Lung (tissue), 12 donors: ENCODE results near the gene METTL8. TPM values are rescaled to one million over a fixed set of nuclear protein-coding genes. Genes with fewer than 3 reads are reported as not detected.

Experiments
- ATAC-seq: fragments of 200-7000 bp; cut with Tn5 transposase; one replicate; pipeline ENCODE4 v1.9.1; 2020; ENCODE audit warnings: moderate number of reproducible peaks; ENCODE audit not compliant: insufficient read depth, low FRiP score
- DNase-seq, 3 donors: peaks; one replicate each; pipeline ENCODE4 v3.0.0-alpha.2; 2013 to 2017
- H3K27ac ChIP-seq, 2 donors: one replicate each; pipeline ENCODE4 v1.5.1; 2013; ENCODE audit warnings: mild to moderate bottlenecking in 2 of 2, moderate library complexity in 2 of 2, control low read depth in 1 of 2, inconsistent platforms in 1 of 2, low read depth in 1 of 2, low read length in 1 of 2
- H3K27me3 ChIP-seq, 3 donors: one replicate each; pipeline ENCODE4 v1.5.1; 2013; ENCODE audit warnings: low read length in 2 of 3; ENCODE audit not compliant: control insufficient read depth in 3 of 3, insufficient read depth in 3 of 3
- H3K36me3 ChIP-seq, 4 donors: one replicate each; pipeline ENCODE4 v1.5.1; 2013; ENCODE audit warnings: low read length in 4 of 4, mild to moderate bottlenecking in 1 of 4, moderate library complexity in 1 of 4; ENCODE audit not compliant: control insufficient read depth in 4 of 4, insufficient read depth in 4 of 4
- H3K4me1 ChIP-seq, 5 donors: one replicate each; pipeline ENCODE4 v1.5.1; 2013; ENCODE audit warnings: low read length in 5 of 5, mild to moderate bottlenecking in 2 of 5, moderate library complexity in 1 of 5; ENCODE audit not compliant: control insufficient read depth in 5 of 5, insufficient read depth in 5 of 5
- H3K4me3 ChIP-seq: one replicate; pipeline ENCODE4 v1.5.1; 2013; ENCODE audit warnings: mild to moderate bottlenecking, control low read depth, moderate library complexity
- H3K9ac ChIP-seq, 2 donors: one replicate each; pipeline ENCODE4 v1.5.1; 2013; ENCODE audit warnings: low read length in 2 of 2, control low read depth in 1 of 2; ENCODE audit not compliant: insufficient read depth in 1 of 2
- H3K9me3 ChIP-seq, 4 donors: one replicate each; pipeline ENCODE4 v1.5.1; 2013; ENCODE audit warnings: low read length in 3 of 4, mild to moderate bottlenecking in 1 of 4, moderate library complexity in 1 of 4; ENCODE audit not compliant: control insufficient read depth in 4 of 4, insufficient read depth in 3 of 4
- CTCF ChIP-seq: IDR thresholded peaks from 2 replicates; pipeline ENCODE4 v1.5.1; 2012; ENCODE audit warnings: mild to moderate bottlenecking; ENCODE audit errors: control extremely low read depth, extremely low read depth
- WGBS, 2 donors: extraction: QIAGEN DNeasy Blood & Tissue Kit; methylation state at CpG; one replicate each; pipeline ENCODE4 v1.1.7; 2013; 5-methylcytosine and 5-hydroxymethylcytosine counted together
- polyA plus RNA-seq, 2 donors: library from polyadenylated mRNA; stranded (reverse); fragments of 200-250 nt; gene quantifications; one replicate each; pipeline ENCODE4 v1.2.1, GENCODE V29; 2013
- total RNA-seq, 2 donors: library from RNA; depleted of rRNA in 1 of 2; stranded (reverse); fragments of >200 nt in 1 of 2; gene quantifications; one replicate each; pipeline ENCODE4 v1.2.1, GENCODE V29; 2014 to 2021
- donor health status: control.
- donor health status: control.
- donor health status: Bipolar disorder and iron deficiency.
- donor health status: healthy.
- donor health status: DM: yes; HTN: yes; CAD: no.

Gene METTL8
- total and polyA plus RNA-seq, 4 donors: 4.9 to 9.3 (median 8.5) TPM

GRCh38 chr2:171330155-171330956, 103.4 kb downstream of the METTL8 start:
- TF ChIP-seq CTCF: no peak
- DNase-seq: no peak
- peaks cover 0 to 6% (median 0%) of the 10 kb centered on the region in 5 donors for H3K4me1 ChIP-seq
- 78 to 84% methylated on average over 5 of the region's 5 CpGs for WGBS, 2 donors
- no peaks in the 10 kb centered on the region for H3K36me3 ChIP-seq
- no peak overlapping the region for H3K9ac ChIP-seq
- no peaks in the 10 kb centered on the region for H3K27me3 ChIP-seq
- no peak for ATAC-seq
- H3K27ac ChIP-seq: no peak overlapping the region
- no peaks in the 10 kb centered on the region for H3K9me3 ChIP-seq
- no peak overlapping the region for H3K4me3 ChIP-seq

GRCh38 chr2:171327043-171327496, 106.7 kb downstream of the METTL8 start:
- no peak overlapping the region for H3K9ac ChIP-seq
- TF ChIP-seq CTCF: no peak
- ATAC-seq: no peak
- peak; percentile 37 to 88 (median 87) for DNase-seq
- H3K36me3 ChIP-seq: no peaks in the 10 kb centered on the region
- H3K27me3 ChIP-seq: no peaks in the 10 kb centered on the region
- H3K4me3 ChIP-seq: no peak overlapping the region
- H3K9me3 ChIP-seq: no peaks in the 10 kb centered on the region
- WGBS, 2 donors: 65 to 82% methylated on average over 4 of the region's 4 CpGs
- H3K4me1 ChIP-seq: peaks cover 0 to 6% (median 0%) of the 10 kb centered on the region in 5 donors
- no peak overlapping the region for H3K27ac ChIP-seq

GRCh38 chr2:171325886-171326585, 107.8 kb downstream of the METTL8 start:
- Histone ChIP-seq H3K36me3 (no peaks in the 10 kb centered on the region), H3K4me3 (no peak overlapping the region), H3K4me1 (peaks cover 0 to 6% (median 0%) of the 10 kb centered on the region in 5 donors), H3K9ac (no peak overlapping the region), H3K9me3 (no peaks in the 10 kb centered on the region), H3K27ac (no peak overlapping the region), H3K27me3 (no peaks in the 10 kb centered on the region)
- DNase-seq (no peak), ATAC-seq (no peak)
- no peak for TF ChIP-seq CTCF
- 81 to 84% methylated on average over 4 of the region's 4 CpGs for WGBS, 2 donors
